BJ (cell line): ENCODE measurements around the gene PNPLA7. TPM values are rescaled to one million over a fixed set of nuclear protein-coding genes. Genes with fewer than 3 reads are reported as not detected.
"Not testable (repeated sequence)": the region's sequence is repeated elsewhere in the genome, so short reads cannot be mapped to it uniquely, and the experiment has no call there.

Source experiments
- CTCF ChIA-PET: fragments of 350-600 bp; formaldehyde crosslinking; extraction: SDS; loops from one replicate; lab custom pipeline; 2021; ENCODE audit warnings: antibody characterized with exemption, inconsistent platforms; lab: Yijun Ruan, JAX
- POLR2A ChIA-PET: fragments of 300-600 bp; sonication (Branson Sonifier 250); formaldehyde crosslinking; extraction: SDS; loops from one replicate; lab custom pipeline; 2021; ENCODE audit warnings: antibody characterized with exemption; lab: Charles Lee
- DNase-seq: peaks from one replicate; pipeline ENCODE4 v3.0.0-alpha.2; 2011; ENCODE audit warnings: low read depth
- H3K27me3 ChIP-seq: 2 replicates; pipeline ENCODE4 v1.6.0; 2011; ENCODE audit warnings: low read length; ENCODE audit not compliant: control insufficient read depth, insufficient read depth
- H3K36me3 ChIP-seq: 2 replicates; pipeline ENCODE4 v1.5.1; 2011; ENCODE audit warnings: low read length; ENCODE audit not compliant: control insufficient read depth, insufficient read depth
- H3K4me3 ChIP-seq: 2 replicates; pipeline ENCODE4 v1.5.1; 2011; ENCODE audit warnings: low read depth, mild to moderate bottlenecking, control low read depth, low read length
- polyA minus RNA-seq: library from RNA; depleted of rRNA, polyadenylated mRNA; stranded (reverse); fragments of >200 nt; gene quantifications from 2 replicates; pipeline ENCODE4 v1.2.3, GENCODE V29; 2011; rRNA and poly(A)+ RNA removed
- polyA plus RNA-seq: library from polyadenylated mRNA; depleted of rRNA; stranded (reverse); fragments of >200 nt; gene quantifications from 2 replicates; pipeline ENCODE4 v1.2.3, GENCODE V29; 2011; rRNA removed
- TF ChIP-seq, protein P1 (sequence below): IDR thresholded peaks from 2 replicates; pipeline ENCODE4 v1.5.1; 2011; ENCODE audit warnings: low read depth, mild to moderate bottlenecking, control low read depth, inconsistent platforms, low read length, moderate library complexity; ENCODE audit not compliant: insufficient read depth

PNPLA7 gene
- polyA plus RNA-seq (0.40 and 0.63 TPM in 2 replicates), polyA minus RNA-seq (0.71 and 0.93 TPM in 2 replicates)

DNA sequence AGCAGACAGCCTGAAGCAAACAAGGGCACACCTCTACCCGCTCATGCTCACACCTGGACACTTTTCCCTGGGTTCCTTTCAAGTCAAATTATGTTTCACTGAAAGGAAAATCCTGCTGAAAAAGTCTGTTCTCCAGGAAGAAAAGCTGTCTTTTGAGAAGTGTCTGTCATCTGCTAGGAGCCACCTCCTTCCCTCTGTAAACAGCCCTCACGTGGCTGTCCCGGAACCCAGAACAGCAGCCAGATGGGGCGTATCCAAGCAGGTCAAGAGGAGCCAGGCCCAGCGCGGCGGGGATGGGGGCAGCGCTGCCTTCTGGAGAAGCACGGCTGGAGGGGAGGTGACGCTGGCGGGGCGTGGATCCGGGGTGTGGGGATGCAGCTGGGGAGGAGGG is at the start of gene PNPLA7:
Gene PNPLA7 (minus strand): TSS at position 172 of the 391 bp plus-strand sequence. CDS start 205 bp downstream, outside the sequence.
- TF ChIP-seq, protein P1, sequence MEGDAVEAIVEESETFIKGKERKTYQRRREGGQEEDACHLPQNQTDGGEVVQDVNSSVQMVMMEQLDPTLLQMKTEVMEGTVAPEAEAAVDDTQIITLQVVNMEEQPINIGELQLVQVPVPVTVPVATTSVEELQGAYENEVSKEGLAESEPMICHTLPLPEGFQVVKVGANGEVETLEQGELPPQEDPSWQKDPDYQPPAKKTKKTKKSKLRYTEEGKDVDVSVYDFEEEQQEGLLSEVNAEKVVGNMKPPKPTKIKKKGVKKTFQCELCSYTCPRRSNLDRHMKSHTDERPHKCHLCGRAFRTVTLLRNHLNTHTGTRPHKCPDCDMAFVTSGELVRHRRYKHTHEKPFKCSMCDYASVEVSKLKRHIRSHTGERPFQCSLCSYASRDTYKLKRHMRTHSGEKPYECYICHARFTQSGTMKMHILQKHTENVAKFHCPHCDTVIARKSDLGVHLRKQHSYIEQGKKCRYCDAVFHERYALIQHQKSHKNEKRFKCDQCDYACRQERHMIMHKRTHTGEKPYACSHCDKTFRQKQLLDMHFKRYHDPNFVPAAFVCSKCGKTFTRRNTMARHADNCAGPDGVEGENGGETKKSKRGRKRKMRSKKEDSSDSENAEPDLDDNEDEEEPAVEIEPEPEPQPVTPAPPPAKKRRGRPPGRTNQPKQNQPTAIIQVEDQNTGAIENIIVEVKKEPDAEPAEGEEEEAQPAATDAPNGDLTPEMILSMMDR: 0 out of 2 replicates have a peak, but pooled peaks have one; percentile 4
- peaks cover 7% of the 10 kb centered on the region for H3K36me3 ChIP-seq
- DNase-seq: peak; percentile 21
- no peaks in the 10 kb centered on the region for H3K27me3 ChIP-seq
- H3K4me3 ChIP-seq: peak within 1 kb of the TSS; percentile 73
- ChIA-PET CTCF (interaction anchor here (1.2 to 1.7 kb wide), 2 partner anchors 15 to 28 kb away, joined by 4 to 9 read pairs; no protein-coding TSS in a partner anchor), POLR2A (no interaction called here)

DNA sequence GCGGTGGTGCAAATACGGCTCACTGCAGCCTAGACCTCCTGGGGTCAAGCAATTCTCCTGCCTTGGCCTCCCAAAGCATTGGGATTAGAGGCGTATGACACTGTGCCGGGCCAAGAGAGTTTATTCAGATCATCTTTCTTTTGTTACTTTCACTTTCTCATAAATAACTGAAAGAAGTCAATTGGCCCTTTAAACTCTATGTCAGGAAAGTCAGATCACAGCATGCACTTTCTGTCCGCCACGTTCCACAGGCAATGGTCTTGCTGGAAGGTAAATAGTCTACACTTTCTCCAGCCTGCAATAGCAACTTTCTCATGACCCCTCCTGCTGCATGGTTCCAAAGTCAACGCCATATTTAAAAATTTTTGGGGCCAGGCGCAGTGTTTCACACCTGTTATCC is 48.7 kb upstream of the PNPLA7 start:
- Histone ChIP-seq H3K4me3 (no peak overlapping the region), H3K27me3 (no peaks in the 10 kb centered on the region; the same call in 1 of the 2 replicates), H3K36me3 (no peaks in the 10 kb centered on the region)
- ChIA-PET POLR2A (no interaction called here), CTCF (no interaction called here)
- no peak for DNase-seq
- TF ChIP-seq, protein P1: no peak

DNA sequence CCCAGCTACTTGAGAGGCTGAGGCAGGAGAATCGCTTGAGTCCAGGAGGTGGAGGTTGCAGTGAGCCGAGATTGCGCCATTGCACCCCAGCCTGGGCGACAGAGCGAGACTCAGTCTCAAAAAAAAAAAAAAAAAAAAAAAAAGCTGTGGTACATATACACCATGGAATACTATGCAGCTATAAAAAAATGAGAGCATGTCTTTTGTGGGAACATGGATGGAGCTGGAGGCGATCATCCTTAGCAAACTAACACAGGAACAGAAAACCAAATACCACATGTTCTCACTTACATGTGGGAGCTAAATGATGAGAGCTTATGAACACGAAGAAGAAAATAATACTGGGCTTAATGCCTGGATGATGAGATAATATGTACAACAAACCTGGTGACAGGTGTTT is 46.4 kb upstream of the PNPLA7 start:
- DNase-seq, H3K27me3 ChIP-seq, H3K36me3 ChIP-seq, CTCF ChIA-PET, H3K4me3 ChIP-seq, POLR2A ChIA-PET: not testable (repeated sequence)

DNA sequence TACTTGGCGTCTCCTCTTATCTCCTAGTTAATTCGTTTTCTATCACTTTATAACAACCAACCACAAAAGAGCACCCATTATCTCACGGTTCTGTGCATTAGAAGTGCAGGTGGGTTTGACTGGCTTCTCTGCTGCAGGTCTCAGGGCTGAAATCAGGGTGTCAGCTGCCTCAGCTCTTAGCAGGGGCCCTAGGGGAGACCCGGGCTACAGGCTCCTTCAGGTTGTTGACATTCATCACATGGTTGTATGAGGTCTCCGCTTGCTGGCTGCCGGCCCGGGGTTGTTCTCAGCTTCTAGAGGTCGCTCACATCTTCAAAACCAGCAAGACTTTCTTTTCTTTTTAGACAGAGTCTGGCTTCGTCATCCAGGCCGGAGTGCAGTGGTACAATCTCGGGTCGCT is 43.0 kb upstream of the PNPLA7 start:
- ChIA-PET CTCF (interaction anchor here (1.4 kb wide), 1 partner anchor 14 kb away, joined by 3 read pairs; the partner anchor contains the start of gene DPH7), POLR2A (no interaction called here)
- TF ChIP-seq, protein P1: no peak
- Histone ChIP-seq H3K27me3 (no peaks in the 10 kb centered on the region), H3K36me3 (peaks cover 3% of the 10 kb centered on the region), H3K4me3 (no peak overlapping the region)
- no peak for DNase-seq

DNA sequence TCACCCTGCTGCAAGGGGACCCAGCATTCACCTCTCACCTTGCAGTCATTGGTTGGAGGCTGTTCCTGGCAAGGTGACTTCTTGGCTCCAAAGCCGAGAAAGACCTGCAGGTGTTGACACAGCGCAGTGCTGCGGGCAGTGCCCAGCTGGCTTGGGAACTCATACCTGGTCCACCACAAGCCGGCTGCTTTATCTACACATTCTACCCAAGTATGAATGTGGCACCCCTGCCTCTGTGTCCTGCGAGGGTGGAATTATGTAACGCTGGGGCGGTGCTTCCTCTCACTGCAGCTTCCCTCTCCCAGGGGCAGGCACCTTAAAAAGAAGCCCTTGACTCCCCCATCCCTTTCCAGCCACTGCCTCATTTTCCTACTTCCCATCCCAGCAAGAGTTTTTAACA is 42.6 kb upstream of the PNPLA7 start:
- CTCF ChIA-PET: interaction anchor here (1.4 kb wide), 1 partner anchor 14 kb away, joined by 3 read pairs; the partner anchor contains the start of gene DPH7
- Histone ChIP-seq H3K36me3 (peaks cover 6% of the 10 kb centered on the region), H3K27me3 (no peaks in the 10 kb centered on the region), H3K4me3 (no peak overlapping the region)
- no peak for DNase-seq
- TF ChIP-seq, protein P1: no peak
- POLR2A ChIA-PET: no interaction called here
